ENCODE results near the gene IL12RB1.

The IL12RB1 gene

DNA sequence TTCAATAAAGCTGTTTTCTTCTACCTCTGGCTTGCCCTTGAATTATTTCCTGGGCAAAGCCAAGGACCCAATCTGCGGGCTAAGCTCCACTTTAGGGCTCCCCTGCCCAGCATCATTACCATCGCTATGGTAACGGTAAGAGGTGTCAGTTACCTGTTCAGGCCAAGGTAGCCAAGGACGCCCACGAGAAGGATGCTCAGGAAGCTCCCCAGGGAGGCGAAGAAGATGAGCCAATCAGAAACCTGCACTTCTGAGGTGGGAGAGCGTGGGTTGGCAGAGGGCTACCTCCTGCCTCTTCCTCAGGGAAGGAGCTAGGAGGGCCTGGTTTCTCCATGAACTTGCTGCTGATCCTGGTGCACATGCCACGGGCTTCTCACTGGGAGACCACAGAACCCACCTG lies 24.7 kb downstream of the IL12RB1 start:
- no peak for TF ChIP-seq CTCF (conservative IDR thresholded peaks at IDR 0.05; ENCODE audit: low read depth, low read length)
- H3K79me2 ChIP-seq (ENCODE audit: insufficient read depth, low read depth) = no peaks in the 10 kb centered on the region
- H3K4me2 ChIP-seq = no peak overlapping the region
- H3K4me1 ChIP-seq (ENCODE audit: low read depth, poor library complexity, severe bottlenecking) = peaks cover 12% of the 10 kb centered on the region
- H4K20me1 ChIP-seq (ENCODE audit: insufficient read depth) = no peaks in the 10 kb centered on the region
- no peak overlapping the region for H2AFZ ChIP-seq (ENCODE audit: low read depth)
- no peaks in the 10 kb centered on the region for H3K36me3 ChIP-seq (ENCODE audit: insufficient read depth)
- no peaks in the 10 kb centered on the region for H3K27me3 ChIP-seq (ENCODE audit: insufficient read depth, low read depth)
- H3K4me3 ChIP-seq (IDR thresholded peaks at IDR 0.05; ENCODE audit: insufficient read depth, low read depth, low read length) = no peak overlapping the region
- H3K27ac ChIP-seq = no peak overlapping the region
- H3K9ac ChIP-seq = no peak overlapping the region

- no peak for TF ChIP-seq CTCF (conservative IDR thresholded peaks at IDR 0.05; ENCODE audit: low read depth, low read length)
- Histone ChIP-seq H4K20me1 (ENCODE audit: insufficient read depth) (no peaks in the 10 kb centered on the region), H3K79me2 (ENCODE audit: insufficient read depth, low read depth) (no peaks in the 10 kb centered on the region), H3K9ac (no peak overlapping the region), H2AFZ (ENCODE audit: low read depth) (no peak overlapping the region), H3K27me3 (ENCODE audit: insufficient read depth, low read depth) (no peaks in the 10 kb centered on the region), H3K4me3 (IDR thresholded peaks at IDR 0.05; ENCODE audit: insufficient read depth, low read depth, low read length) (no peak overlapping the region), H3K4me2 (no peak overlapping the region), H3K36me3 (ENCODE audit: insufficient read depth) (no peaks in the 10 kb centered on the region), H3K4me1 (ENCODE audit: low read depth, poor library complexity, severe bottlenecking) (peaks cover 12% of the 10 kb centered on the region), H3K27ac (no peak overlapping the region)
Measured at GRCh38 chr19:18060472-18060871, 26.3 kb downstream of the IL12RB1 start.

- Histone ChIP-seq H3K4me2 (no peak overlapping the region), H2AFZ (ENCODE audit: low read depth) (no peak overlapping the region), H3K27ac (no peak overlapping the region), H3K4me3 (IDR thresholded peaks at IDR 0.05; ENCODE audit: insufficient read depth, low read depth, low read length) (no peak overlapping the region), H4K20me1 (ENCODE audit: insufficient read depth) (no peaks in the 10 kb centered on the region), H3K27me3 (ENCODE audit: insufficient read depth, low read depth) (no peaks in the 10 kb centered on the region), H3K4me1 (ENCODE audit: low read depth, poor library complexity, severe bottlenecking) (peaks cover 12% of the 10 kb centered on the region), H3K79me2 (ENCODE audit: insufficient read depth, low read depth) (no peaks in the 10 kb centered on the region), H3K9ac (no peak overlapping the region), H3K36me3 (ENCODE audit: insufficient read depth) (no peaks in the 10 kb centered on the region)
- TF ChIP-seq CTCF (conservative IDR thresholded peaks at IDR 0.05; ENCODE audit: low read depth, low read length) = no peak
Measured at GRCh38 chr19:18059902-18060301, 26.8 kb downstream of the IL12RB1 start.

- Histone ChIP-seq H3K4me3 (IDR thresholded peaks at IDR 0.05; ENCODE audit: insufficient read depth, low read depth, low read length) (no peak overlapping the region), H2AFZ (ENCODE audit: low read depth) (no peak overlapping the region), H3K4me2 (no peak overlapping the region)
Measured at GRCh38 chr19:18059297-18059696, 27.4 kb downstream of the IL12RB1 start.

More at GRCh38 chr19:18059297-18059696, 27.4 kb downstream of the IL12RB1 start:
- Histone ChIP-seq H3K27ac (no peak overlapping the region), H3K27me3 (ENCODE audit: insufficient read depth, low read depth) (no peaks in the 10 kb centered on the region), H3K36me3 (ENCODE audit: insufficient read depth) (no peaks in the 10 kb centered on the region), H3K4me1 (ENCODE audit: low read depth, poor library complexity, severe bottlenecking) (peaks cover 12% of the 10 kb centered on the region), H3K9ac (no peak overlapping the region), H4K20me1 (ENCODE audit: insufficient read depth) (no peaks in the 10 kb centered on the region), H3K79me2 (ENCODE audit: insufficient read depth, low read depth) (no peaks in the 10 kb centered on the region)
- no peak for TF ChIP-seq CTCF (conservative IDR thresholded peaks at IDR 0.05; ENCODE audit: low read depth, low read length)

Measured in KMS-11 (cell line).